Activated gamma-delta T cell treated with anti-CD3 and anti-CD28 coated beads, Interleukin-2, amount 50 U/mL, for 16 hours (primary cell): ENCODE data around the gene FBLN2.

Source experiments
- DNase-seq: peaks from one replicate; pipeline ENCODE4 v3.0.0-alpha.2; 2020; ENCODE audit warnings: low read depth

FBLN2 gene

DNA sequence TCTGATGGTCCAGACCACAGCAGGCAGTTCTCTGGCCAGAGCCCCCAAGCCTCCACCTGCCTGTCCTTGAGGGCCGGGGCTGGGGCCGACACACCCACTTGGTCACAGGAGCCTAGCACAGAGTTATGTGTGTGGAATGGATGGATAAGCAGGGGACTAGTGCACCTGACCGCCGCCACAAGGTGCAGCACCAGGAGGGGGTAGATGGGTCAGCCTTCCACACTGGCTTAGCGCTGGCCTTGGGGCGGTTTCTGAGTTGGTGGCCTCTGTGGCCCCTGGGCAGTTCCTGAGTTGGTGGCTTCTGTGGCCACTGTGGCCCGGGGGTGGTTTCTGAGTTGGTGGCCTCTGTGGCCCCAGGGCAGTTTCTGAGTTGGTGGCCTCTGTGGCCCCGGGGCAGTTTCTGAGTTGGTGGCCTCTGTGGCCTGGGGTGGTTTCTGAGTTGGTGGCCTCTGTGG, 75.8 kb downstream of the FBLN2 start:
- DNase-seq, result no peak

DNA sequence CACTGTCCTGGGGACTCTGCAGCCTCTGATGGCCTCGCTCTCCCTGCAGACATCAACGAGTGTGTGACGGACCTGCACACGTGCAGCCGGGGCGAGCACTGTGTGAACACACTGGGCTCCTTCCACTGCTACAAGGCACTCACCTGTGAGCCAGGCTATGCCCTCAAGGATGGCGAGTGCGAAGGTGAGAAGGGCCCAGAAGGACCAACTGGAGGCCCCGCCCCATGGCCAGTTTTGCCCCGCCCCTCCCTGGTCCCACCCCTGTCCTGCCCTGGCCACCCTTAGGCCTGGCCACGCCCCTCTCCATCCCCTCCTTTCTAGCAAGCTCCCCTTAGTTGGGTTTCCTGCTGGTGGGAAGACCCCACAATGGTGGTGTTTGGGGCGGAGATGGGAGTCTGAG, 77.5 kb downstream of the FBLN2 start:
- no peak for DNase-seq

DNA sequence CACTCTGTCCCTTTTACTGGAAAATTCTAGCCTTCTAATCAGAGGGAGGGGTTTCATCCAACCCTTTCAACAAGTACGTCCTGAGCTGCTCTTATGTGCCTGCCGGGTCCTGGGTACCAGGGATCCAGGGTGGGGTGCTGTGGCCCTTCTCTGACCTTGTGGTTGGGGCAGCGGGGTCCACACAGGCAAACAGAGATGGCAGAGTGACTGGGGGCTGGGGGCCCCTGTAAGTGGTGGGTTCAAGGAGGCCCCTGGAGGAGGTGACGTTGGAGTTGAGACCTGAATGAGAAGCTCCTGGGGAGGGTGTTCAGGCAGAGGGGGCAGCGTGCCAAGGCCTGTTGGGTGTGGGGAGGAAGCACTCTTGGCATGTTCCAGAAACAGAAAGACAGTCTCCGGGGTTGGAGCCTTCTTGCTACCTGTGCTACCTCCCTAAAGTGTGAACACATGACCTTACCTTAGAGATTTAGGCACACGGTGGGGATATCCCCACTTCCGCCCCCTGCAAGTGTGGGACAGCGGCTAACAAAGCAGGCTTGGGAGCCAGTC, 78.1 kb downstream of the FBLN2 start:
- DNase-seq, result no peak

DNA sequence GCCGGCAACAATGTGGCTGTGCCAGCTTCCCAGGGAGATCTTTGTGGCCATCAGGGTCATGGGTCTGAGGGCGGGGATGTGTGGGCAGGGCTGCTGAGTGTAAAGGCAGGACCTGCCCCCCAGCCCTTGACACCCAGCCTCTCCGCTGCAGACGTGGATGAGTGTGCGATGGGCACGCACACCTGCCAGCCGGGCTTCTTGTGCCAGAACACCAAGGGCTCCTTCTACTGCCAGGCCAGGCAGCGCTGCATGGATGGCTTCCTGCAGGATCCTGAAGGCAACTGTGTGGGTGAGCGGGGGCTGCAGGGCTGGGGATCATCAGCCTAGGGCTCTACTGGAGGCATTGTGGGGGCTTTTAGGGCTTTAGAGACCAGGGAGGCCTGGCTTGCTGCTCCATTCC, 78.8 kb downstream of the FBLN2 start:
- DNase-seq, result no peak

DNA sequence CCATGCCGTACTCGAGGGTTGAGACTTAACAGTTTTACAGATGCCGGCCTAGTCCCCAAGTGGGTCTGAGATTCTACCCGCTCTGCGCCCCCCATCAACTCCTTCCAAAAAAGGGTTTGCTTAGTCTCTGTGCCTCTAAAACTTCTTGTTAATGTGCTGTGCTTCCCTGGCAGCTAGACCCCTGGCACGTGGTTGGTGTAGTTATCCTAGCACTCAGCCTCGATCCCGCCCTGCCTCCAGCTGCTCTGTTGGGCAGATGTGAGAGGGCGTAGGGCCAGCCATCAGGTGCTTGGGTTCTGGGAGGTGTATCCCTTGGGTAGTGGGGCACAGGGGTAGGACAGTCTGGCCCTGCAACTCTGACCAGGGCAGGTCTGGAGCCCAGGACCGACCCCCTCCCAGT, 79.5 kb downstream of the FBLN2 start:
- DNase-seq, result no peak

DNA sequence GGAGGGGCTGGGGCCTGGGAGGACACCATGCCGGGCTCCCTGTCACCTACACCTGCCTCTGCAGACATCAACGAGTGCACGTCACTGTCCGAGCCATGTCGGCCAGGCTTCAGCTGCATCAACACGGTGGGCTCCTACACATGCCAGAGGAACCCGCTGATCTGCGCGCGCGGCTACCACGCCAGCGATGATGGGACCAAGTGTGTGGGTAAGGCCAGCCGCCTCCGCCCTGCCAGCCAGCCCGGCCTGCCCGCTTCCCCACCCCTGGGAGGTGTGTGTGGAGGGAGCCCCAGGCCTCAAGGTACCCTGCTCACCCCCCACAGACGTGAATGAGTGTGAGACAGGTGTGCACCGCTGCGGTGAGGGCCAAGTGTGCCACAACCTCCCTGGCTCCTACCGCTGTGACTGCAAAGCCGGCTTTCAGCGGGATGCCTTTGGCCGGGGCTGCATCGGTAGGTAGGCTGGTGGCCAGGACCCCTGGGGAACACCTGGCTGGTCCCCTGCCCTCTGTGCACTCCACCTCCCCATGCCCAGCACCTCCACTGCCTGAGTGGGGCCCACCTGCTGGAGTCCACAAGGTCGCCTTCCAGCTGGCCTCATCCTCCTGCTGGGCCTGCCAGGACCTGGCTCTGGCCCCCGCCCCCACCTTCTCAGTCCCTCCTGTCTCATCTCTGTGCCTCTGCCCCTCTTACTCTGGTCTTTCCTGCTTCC, 80.1 kb downstream of the FBLN2 start:
- DNase-seq, result no peak

DNA sequence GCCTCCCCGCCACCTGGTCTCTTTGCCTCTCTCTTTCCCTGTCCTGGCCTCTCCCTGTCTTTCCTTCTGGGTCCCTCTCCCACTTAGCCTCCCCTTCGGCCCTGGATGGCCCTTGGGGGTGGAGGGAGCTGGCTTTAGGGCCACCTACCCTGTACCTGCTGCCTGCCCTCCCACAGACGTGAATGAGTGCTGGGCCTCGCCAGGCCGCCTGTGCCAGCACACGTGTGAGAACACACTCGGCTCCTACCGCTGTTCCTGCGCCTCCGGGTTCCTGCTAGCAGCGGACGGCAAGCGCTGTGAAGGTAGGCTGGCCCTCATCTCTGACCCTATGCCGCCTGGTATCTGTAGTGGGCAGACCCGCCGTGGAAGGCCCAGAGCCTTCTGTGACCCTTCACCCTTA, 80.7 kb downstream of the FBLN2 start:
- no peak for DNase-seq

DNA sequence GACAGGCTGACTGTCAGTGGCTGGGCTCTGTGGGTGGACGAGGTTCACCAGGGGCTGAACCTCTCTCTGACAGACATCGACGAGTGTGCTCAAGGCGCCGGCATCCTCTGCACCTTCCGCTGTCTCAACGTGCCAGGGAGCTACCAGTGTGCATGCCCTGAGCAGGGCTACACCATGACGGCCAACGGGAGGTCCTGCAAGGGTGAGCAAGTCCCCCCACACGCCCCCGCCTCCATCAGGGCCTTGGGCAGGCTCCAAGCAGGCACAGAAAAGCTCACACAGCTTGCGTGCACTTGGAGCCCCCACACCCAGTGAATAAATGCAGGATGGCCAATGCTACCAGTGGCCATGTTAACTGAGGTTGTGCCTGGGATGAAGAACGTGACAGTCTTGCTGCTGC, 82.3 kb downstream of the FBLN2 start:
- no peak for DNase-seq

DNA sequence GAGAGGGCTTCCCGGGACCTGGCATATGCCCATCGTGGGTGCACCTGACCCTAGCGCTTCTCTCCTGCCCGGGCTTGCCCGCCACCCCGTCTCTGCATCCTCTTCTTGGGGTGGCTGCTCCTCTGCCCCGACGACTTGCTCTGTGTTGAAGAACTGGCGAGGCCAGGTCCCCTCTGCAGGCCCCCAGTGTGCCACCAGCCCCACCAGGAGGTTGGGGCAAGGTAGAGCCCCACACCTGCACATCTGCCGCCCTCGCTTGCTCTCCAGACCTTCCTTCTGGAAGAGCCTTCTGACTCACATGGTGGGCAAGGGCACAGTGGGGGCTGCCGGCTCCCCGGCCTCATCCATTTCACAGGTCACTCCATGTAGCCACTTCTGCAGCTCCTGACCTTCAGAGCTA, 84.3 kb downstream of the FBLN2 start:
- DNase-seq, result no peak

DNA sequence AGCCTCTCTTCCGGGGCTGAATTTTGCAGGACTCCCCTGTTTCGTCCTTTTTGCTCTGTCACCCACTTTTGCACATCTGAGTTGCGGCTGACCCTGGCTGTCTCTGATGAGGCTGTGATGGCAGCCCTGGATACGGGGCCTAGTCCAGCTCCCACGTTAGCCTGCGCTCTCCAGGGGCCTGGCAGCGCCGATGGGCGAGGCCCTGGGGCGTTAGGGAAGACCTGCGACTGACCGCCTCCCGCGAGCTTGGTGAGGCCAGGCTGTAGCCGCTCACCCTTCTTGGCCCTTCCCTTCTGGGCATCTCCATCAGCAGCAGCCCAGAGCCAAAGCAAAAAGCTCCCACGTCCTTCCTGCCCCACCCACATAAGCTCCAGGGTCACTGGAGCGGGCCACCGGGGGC, 85.2 kb downstream of the FBLN2 start:
- no peak for DNase-seq

DNA sequence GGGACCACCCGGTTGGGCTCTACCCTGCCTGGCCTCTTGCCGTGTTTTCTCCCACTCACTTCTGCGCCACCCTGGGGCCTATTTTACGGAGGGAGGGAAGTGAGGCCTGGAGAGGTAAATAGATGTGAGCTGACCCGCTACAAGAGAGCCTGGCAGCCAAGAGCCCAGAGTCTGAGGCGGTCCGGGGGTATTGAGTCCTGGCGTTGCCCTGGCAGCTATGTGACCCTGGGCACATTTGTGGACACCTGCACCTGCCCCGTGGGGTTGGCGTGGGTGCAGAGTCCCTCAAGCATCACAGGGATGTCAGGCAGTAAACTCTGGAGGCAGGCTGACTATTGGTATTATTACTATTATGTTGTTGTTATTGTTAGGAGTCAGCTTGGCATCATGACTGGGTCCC, 85.7 kb downstream of the FBLN2 start:
- DNase-seq, result no peak

DNA sequence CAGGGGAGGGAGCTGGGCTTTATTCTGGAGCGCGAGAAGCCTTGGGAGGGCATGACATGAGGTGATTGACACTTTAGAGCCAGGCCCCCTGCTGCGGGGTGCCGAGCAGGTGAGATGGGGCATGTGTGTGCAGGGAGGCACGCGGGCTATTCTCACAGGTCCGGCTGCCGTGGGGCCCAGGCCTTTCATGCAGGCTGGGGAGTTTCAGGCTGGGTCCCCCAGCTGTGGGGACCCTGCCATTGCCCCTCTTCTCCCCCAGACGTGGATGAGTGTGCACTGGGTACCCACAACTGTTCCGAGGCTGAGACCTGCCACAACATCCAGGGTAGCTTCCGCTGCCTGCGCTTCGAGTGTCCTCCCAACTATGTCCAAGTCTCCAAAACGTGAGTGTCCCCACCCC, 87.3 kb downstream of the FBLN2 start:
- no peak for DNase-seq

DNA sequence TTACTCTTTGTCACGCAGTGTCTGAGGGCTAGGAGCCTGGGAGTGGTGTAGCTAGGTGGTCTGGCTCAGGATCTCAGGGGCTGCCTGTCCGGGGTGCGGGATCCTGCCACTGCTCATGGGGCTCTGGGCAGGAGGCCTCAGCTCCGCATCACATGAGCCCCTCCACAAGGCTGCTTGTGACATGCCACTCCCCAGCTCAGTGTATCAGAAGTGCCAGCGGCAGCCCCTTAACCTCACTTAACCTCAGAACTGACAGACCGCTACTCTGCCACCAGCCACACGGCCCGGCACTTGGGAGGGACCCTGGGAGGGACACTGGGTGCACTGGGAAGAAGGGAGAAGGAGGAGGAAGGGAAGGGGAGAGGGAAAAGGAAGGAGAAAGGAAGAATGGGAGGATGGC, 87.9 kb downstream of the FBLN2 start:
- no peak for DNase-seq

DNA sequence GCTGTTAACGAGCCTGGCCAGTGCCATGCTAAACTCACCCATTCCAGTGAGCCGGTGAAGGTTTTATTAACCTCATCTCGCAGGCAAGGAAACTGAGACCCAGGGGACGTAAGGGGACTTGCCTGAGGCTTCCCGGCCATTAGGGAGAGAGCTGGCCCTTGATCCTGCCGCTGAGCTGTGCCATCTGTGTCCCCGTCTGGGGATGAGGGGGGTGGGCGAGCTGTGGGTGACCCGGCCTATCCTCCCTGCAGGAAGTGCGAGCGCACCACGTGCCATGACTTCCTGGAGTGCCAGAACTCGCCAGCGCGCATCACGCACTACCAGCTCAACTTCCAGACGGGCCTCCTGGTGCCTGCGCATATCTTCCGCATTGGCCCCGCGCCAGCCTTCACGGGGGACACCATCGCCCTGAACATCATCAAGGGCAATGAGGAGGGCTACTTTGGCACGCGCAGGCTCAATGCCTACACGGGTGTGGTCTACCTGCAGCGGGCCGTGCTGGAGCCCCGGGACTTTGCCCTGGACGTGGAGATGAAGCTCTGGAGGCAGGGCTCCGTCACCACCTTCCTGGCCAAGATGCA, 88.5 kb downstream of the FBLN2 start:
- no peak for DNase-seq

DNA sequence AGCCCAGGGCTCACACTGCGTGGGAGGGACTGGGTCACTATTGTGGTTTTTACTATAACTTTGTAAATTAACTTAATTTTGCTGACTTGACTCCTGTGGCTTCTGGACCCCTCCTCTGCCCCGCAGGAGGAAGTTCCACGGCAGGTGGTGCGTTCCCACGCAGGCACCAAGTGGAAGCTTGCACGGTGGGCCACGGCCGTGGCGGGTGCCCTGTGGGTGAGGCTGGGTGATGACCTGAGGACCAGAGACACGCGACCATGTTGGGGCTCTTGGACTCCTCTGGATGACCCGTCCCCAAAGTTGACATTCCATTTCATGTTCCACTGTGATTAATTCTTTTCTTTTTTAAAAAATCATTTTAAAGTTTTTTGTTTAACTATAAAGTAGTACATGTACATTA, 89.0 kb downstream of the FBLN2 start:
- DNase-seq, result no peak

DNA sequence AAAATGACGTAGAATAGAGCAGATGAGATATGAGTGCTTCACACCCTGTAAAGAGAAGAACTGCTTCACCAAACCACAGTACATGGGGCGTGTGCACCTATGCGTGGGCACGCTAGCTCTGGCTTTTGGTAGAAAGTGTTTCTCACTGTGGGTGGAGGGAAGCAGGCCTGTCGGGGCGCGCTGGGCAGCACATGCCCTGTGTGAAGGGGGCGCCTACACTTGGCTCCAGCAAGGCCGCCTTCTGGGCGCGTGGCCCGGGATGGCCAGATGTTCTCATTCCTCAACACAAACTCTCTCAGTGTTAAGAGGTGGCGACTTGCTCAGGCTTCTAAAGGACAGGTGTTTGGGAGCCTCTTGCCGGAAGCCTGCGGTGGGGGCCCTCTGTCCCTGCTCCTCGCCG, 90.0 kb downstream of the FBLN2 start:
- no peak for DNase-seq

DNA sequence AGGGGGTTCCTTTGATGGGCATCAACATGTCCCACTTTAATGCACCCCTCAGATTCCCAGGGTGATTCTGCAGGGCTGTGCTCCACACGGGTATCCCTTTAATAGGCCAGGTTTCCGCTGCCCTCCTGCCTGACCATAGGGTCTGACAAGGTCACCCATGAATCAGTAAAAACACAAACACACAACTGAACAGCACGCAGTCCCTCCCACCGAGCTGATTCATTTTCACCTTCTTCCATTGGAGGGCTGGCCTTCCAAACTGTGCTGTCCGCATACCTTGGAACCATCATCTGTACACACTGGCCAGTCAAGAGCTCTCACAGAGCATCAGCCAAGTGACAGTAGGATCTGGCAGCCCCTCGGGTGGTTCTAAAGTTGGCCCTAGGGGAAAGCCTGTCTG, 93.7 kb downstream of the FBLN2 start:
- DNase-seq, result no peak

DNA sequence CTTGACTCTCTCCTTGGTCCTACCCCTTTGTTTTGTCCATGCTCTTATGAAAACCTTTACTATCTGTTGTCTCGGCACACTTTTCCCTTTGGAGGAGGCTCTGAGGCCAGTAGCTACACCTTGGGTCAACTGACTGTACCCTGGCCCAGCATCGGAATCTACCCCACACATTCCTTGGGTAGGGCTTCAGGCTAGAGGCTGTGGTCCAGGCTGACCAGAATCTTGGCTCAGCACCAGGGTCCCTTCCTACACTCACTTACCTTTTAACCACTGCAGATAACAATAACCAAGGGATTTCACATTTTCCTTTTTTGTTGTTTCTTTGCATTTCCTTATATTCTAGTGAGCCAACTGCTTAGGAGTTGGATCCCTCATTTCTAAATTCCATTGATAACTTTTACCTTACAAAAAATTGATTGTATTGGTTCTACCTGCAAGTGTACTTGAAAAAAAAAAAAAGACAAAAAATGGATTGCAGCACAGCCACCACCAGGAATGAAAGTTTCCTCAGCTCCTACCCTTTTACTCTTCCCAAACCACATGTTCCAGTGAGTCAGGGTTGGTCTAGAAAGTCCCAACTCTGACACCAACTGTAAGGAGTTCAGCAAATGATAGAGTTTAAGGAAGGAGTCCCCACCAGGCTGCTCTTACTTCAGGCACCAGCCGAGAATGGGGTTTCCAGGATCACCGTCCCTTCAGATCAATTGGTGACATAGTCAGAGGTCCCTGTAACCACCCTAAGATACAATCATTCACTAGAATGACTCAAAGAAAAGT, 95.6 kb downstream of the FBLN2 start:
- DNase-seq, result no peak

DNA sequence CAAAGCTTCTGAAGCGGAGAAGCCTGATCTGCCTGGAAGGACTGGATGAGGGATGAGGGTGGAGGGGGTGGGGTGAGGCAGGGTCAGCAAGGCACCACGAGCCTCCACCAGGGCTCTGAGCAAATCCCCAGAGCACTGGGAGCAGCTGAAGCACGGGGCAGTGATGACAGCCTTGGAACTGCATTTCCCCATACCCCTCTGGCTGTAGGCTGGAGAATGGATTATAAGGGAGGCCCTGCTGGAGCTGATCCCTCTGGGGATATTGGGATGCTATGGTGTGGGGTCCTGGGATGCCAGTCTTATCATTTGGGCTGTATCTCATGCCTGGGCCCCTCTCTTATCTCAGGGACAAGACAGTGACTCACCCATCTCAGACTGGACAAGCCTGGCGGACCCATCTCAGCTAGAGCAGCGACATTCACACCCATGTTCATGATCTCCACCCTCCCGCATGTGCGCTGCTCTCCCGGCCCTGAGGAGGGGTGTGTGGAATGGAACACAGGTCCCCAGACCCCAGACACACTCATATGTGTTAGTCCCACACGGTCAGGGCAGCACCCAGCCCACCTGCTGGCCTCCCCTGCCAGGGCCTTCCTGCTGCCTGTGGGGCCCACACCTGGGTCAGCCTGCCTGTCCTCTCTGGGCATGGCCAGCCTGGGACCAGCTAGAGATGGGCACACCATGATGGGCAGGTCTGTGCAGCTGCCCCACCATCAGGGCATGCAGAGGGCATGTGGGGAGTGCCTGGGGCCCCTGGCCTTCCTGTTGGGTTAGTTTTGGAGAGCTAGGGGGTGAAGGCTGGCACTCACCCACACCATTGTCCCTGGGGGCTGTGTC, 97.1 kb downstream of the FBLN2 start:
- no peak for DNase-seq

DNA sequence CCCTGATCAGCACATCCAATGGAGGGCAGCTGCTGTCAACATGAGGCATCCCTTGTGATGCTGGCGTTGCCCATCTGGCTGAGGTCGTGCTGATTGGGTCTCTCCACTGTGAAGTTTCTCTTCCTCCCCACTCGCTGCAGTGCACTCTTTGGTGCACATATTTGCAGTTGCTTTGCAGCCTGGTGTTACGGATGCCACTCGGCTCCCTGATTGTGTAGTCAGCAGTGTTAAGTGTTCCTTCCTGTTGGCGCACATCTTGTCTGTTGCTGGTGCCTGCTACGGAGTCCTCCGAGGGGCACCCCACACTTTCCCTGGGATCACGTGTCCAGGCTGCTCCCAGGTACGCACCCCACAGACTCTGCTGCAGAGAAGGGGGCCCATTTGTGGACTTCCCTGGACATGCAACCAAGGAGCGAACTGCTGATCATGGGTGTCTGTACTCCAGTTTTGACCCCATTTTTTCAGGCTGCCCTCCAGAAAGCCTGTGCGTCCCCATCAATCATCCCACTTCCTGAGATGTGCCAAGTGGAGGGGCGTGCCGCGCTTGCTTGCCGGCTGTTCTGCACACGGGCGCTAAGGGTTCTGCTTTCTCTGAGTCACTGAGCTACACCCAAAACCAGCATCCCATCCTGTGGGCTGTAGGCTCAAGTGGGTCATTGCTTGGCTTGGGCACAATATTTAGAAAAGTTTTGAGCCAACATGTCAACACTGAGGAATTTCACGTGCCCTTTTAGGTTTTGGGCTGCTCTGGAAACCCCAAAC, 98.6 kb downstream of the FBLN2 start:
- no peak for DNase-seq
